ENCODE results near the gene GNA12. TPM values are rescaled to one million over a fixed set of nuclear protein-coding genes. Genes with fewer than 3 reads are reported as not detected.
"Not testable (repeated sequence)": the region's sequence is repeated elsewhere in the genome, so short reads cannot be mapped to it uniquely, and the experiment has no call there.

GNA12 gene
- total RNA-seq, 1 experiment from 2014 or later, result 63.8 TPM

DNA sequence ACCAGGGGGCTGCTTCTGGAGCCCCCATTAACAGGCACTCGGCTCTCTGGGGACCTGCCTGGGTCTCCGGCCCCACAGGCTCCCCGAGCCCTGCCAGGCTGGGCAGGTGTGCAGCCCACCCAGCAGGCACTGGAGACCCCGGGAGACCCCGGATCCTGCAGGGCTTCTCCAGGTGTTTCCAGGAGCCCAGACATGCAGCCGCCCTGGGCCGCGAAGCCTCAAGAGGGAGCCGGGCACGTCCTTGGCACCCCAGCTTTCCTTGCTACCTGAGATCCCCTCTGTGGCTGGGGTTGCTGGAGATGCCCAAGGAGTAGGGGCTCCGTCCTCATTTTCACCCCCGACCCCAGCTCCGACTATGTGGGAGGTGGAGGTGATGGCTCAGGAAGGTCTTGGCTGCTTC is 163.9 kb downstream of the GNA12 start:
- Histone ChIP-seq H3K9me3 (no peaks in the 10 kb centered on the region), H3K27me3 (replicated peaks; ENCODE audit: control insufficient read depth, insufficient read depth, low read length) (no peaks in the 10 kb centered on the region), H3K36me3 (ENCODE audit: control insufficient read depth, insufficient read depth, low read length) (no peaks in the 10 kb centered on the region), H3K4me3 (ENCODE audit: low read depth, low read length) (no peak overlapping the region), H3K4me1 (no peaks in the 10 kb centered on the region)
- H3K9me3 Mint-ChIP-seq (ENCODE audit: unreplicated experiment), result no peaks in the 10 kb centered on the region
- peaks cover 6% of the 10 kb centered on the region for H3K4me1 Mint-ChIP-seq (ENCODE audit: low read depth, unreplicated experiment)
- intact Hi-C loops (cut with micrococcal nuclease; ENCODE audit: unreplicated experiment), result loop anchor here (1.0 to 5.0 kb wide), 3 partner anchors 9 to 228 kb away; no protein-coding TSS in a partner anchor
- no peak for DNase-seq
- POLR2A ChIA-PET, result no interaction called here
- CTCF ChIA-PET, result interaction anchor here (1.0 to 2.3 kb wide), 3 partner anchors 9 to 229 kb away, joined by 3 to 13 read pairs (median 4); no protein-coding TSS in a partner anchor
- H3K27ac Mint-ChIP-seq (ENCODE audit: unreplicated experiment), result no peak overlapping the region
- H3K36me3 Mint-ChIP-seq (ENCODE audit: insufficient read depth, unreplicated experiment), result peaks cover 4% of the 10 kb centered on the region
- no peak overlapping the region for H3K4me3 Mint-ChIP-seq (ENCODE audit: unreplicated experiment)
- no TSS peak for BruUV-seq (replicated peaks)
- H3K27me3 Mint-ChIP-seq (ENCODE audit: insufficient read depth, unreplicated experiment), result peaks cover 5% of the 10 kb centered on the region
- TF ChIP-seq, protein P1, sequence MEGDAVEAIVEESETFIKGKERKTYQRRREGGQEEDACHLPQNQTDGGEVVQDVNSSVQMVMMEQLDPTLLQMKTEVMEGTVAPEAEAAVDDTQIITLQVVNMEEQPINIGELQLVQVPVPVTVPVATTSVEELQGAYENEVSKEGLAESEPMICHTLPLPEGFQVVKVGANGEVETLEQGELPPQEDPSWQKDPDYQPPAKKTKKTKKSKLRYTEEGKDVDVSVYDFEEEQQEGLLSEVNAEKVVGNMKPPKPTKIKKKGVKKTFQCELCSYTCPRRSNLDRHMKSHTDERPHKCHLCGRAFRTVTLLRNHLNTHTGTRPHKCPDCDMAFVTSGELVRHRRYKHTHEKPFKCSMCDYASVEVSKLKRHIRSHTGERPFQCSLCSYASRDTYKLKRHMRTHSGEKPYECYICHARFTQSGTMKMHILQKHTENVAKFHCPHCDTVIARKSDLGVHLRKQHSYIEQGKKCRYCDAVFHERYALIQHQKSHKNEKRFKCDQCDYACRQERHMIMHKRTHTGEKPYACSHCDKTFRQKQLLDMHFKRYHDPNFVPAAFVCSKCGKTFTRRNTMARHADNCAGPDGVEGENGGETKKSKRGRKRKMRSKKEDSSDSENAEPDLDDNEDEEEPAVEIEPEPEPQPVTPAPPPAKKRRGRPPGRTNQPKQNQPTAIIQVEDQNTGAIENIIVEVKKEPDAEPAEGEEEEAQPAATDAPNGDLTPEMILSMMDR (IDR thresholded peaks at IDR 0.05; ENCODE audit: insufficient read depth in 1 of 2, low read depth in 1 of 2, low read length in 1 of 2, severe bottlenecking in 1 of 2, unreplicated experiment in 1 of 2), result no peak

DNA sequence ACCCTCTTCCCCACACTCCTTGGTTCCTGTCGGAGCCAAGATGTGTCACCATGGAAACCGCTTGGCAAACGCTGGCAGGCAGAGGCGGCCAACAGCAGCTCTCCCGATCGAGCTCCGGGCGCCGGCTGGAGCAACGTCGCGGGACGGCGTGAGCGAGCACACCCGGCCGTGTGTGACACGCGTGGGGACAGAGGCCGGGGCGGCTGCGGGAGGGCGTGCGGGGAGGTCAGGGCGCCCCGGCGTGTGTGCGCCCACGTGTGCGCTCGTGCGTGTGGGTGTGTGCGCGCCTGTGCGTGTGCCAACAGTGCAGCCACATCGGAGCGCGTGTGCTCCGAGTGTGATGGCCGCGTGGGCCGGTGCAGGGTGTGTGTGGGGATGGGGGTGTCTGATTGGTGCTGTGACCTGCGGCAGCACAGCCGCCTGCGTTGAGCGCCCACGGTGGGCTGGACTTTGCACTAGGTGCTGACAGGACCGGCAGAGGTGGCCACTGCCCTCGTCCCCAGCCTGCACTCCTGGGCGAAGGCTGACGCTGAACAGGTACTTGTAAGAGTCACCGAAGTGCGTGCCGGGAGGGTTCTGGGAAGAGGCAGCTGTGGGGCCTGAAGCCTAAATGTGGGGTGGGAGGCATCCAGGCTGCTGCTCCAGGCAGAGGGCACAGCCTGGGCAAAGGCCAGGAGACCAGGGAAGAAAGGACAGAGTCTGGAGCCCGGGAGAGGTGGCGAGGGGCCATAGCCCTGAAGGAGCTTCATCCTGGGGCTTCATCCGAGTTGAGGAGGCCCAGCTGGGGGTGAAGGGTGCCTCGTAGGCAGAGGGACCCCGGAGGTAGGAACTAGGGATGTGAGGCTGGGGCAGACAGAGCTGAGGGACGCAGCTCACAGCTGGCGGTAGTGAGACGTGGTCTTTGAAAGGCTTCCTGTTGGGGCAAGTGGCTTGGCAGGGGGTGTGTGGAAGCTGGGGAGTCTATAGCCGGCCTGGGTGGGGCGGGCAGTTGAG is 164.7 kb downstream of the GNA12 start:
- H3K4me3 Mint-ChIP-seq (ENCODE audit: unreplicated experiment); H3K9me3 ChIP-seq; H3K36me3 Mint-ChIP-seq (ENCODE audit: insufficient read depth, unreplicated experiment); H3K36me3 ChIP-seq (ENCODE audit: control insufficient read depth, insufficient read depth, low read length); H3K27me3 ChIP-seq (replicated peaks; ENCODE audit: control insufficient read depth, insufficient read depth, low read length); H3K9me3 Mint-ChIP-seq (ENCODE audit: unreplicated experiment); POLR2A ChIA-PET; BruUV-seq (replicated peaks); H3K4me1 ChIP-seq; H3K4me1 Mint-ChIP-seq (ENCODE audit: low read depth, unreplicated experiment); H3K27me3 Mint-ChIP-seq (ENCODE audit: insufficient read depth, unreplicated experiment); DNase-seq; H3K27ac Mint-ChIP-seq (ENCODE audit: unreplicated experiment): not testable (repeated sequence)
- intact Hi-C loops (cut with micrococcal nuclease; ENCODE audit: unreplicated experiment), result loop anchor here (1.0 to 10.0 kb wide), 4 partner anchors 8 to 227 kb away; partner anchors contain the start of gene GNA12
- CTCF ChIA-PET, result interaction anchor here (0.6 to 2.3 kb wide), 2 partner anchors 8 to 95 kb away, joined by 3 to 13 read pairs; no protein-coding TSS in a partner anchor
- peak overlapping the region; percentile 22 for H3K4me3 ChIP-seq (ENCODE audit: low read depth, low read length)

DNA sequence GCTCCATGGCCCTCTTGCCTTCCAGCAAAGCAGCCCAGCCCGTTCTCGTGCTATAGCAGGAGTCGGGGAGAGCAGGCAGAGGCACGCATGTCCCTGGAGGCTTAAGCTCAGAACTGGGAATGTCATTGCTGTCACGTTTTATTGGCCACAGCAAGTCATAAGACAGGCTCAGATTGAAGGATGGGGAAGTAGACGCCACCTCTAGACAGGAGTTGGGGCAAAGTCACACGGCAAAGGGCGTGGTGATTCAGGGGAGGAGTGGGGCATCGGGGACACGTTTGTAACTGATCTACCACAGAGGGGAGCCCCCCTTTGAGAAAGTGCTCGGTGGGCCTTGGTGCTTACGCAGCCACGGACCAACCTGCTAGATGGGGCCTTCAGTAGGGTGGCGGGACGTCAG is 165.7 kb downstream of the GNA12 start:
- H3K36me3 Mint-ChIP-seq (ENCODE audit: insufficient read depth, unreplicated experiment); H3K27me3 ChIP-seq (replicated peaks; ENCODE audit: control insufficient read depth, insufficient read depth, low read length); H3K4me3 Mint-ChIP-seq (ENCODE audit: unreplicated experiment); H3K27ac Mint-ChIP-seq (ENCODE audit: unreplicated experiment); DNase-seq; H3K27me3 Mint-ChIP-seq (ENCODE audit: insufficient read depth, unreplicated experiment); CTCF ChIA-PET; H3K4me1 Mint-ChIP-seq (ENCODE audit: low read depth, unreplicated experiment); H3K9me3 ChIP-seq; H3K36me3 ChIP-seq (ENCODE audit: control insufficient read depth, insufficient read depth, low read length); POLR2A ChIA-PET; H3K4me1 ChIP-seq; BruUV-seq (replicated peaks); H3K4me3 ChIP-seq (ENCODE audit: low read depth, low read length): not testable (repeated sequence)
- intact Hi-C loops (cut with micrococcal nuclease; ENCODE audit: unreplicated experiment), result loop anchor here (10.0 kb wide), 1 partner anchor 166 kb away; the partner anchor contains the start of gene GNA12
- peaks cover 11% of the 10 kb centered on the region for H3K9me3 Mint-ChIP-seq (ENCODE audit: unreplicated experiment)

Other genes with a start within 250 kb of the GNA12 start
- 57.3 and 58.6 TPM in 2 replicates for gene TTYH3, start 212.3 kb downstream of the GNA12 start, total RNA-seq (2022)
- gene AMZ1, start 156.1 kb downstream of the GNA12 start, total RNA-seq (2022), result 0.07 and 0.11 TPM in 2 replicates
- 4.4 and 5.4 TPM in 2 replicates for gene CARD11, start 199.6 kb upstream of the GNA12 start, total RNA-seq (2022)